DND-41 (cell line): Measurements from ENCODE around the gene MIDN.

Experiments
- CTCF ChIP-seq: IDR thresholded peaks from 2 replicates; pipeline ENCODE4 v1.5.1; 2012; ENCODE audit warnings: borderline replicate concordance, low read length, moderate library complexity, mild to moderate bottlenecking; ENCODE audit not compliant: poor library complexity, severe bottlenecking; ENCODE audit errors: extremely low read depth
- EZH2 ChIP-seq: IDR thresholded peaks from 3 replicates; pipeline ENCODE4 v1.6.1; 2012; ENCODE audit warnings: borderline replicate concordance, low read depth, mild to moderate bottlenecking, moderate library complexity, low read length, inconsistent platforms; ENCODE audit not compliant: severe bottlenecking

- TF ChIP-seq CTCF (no peak), EZH2 (no peak)
Observed at GRCh38 chr19:1275976-1276627, 27.7 kb downstream of the MIDN start.
